22Rv1 (cell line): ENCODE results near the gene MSLN.

Experiments used
- H3K27ac ChIP-seq: fragments of 450-650 bp; 2 replicates; pipeline ENCODE4 v1.5.1; 2017
- ZFX ChIP-seq: fragments of 450-650 bp; IDR thresholded peaks from 2 replicates; pipeline ENCODE4 v1.6.1; 2017; ENCODE audit warnings: antibody characterized with exemption, borderline replicate concordance
- TF ChIP-seq, protein P1 (sequence below): fragments of 450-650 bp; IDR thresholded peaks from 2 replicates; pipeline ENCODE4 v1.5.1; 2017; ENCODE audit warnings: mild to moderate bottlenecking

Gene MSLN

DNA sequence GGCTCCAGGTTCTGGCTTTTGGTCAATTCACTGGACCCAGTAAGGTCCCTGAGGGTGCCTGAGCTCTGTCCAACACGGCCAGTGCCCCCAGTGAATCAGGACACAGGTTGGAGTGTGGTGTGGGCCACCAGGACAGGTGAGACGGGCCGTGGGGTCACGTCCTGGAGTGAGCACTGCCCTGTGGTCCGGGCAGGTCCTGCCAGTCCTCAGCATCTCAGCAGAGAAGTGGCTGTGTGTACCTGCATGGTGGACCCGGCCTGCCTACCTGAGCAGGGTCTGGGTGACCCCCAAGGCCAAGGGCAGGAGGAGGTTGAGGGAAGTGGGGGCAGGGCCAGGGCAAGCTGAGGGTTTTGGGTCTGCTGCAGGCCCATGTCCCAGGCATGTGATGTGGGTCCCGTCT is 41.9 kb downstream of the MSLN start:
- H3K27ac ChIP-seq: no peak overlapping the region
- TF ChIP-seq, protein P1, sequence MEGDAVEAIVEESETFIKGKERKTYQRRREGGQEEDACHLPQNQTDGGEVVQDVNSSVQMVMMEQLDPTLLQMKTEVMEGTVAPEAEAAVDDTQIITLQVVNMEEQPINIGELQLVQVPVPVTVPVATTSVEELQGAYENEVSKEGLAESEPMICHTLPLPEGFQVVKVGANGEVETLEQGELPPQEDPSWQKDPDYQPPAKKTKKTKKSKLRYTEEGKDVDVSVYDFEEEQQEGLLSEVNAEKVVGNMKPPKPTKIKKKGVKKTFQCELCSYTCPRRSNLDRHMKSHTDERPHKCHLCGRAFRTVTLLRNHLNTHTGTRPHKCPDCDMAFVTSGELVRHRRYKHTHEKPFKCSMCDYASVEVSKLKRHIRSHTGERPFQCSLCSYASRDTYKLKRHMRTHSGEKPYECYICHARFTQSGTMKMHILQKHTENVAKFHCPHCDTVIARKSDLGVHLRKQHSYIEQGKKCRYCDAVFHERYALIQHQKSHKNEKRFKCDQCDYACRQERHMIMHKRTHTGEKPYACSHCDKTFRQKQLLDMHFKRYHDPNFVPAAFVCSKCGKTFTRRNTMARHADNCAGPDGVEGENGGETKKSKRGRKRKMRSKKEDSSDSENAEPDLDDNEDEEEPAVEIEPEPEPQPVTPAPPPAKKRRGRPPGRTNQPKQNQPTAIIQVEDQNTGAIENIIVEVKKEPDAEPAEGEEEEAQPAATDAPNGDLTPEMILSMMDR: no peak
- no peak for TF ChIP-seq ZFX

DNA sequence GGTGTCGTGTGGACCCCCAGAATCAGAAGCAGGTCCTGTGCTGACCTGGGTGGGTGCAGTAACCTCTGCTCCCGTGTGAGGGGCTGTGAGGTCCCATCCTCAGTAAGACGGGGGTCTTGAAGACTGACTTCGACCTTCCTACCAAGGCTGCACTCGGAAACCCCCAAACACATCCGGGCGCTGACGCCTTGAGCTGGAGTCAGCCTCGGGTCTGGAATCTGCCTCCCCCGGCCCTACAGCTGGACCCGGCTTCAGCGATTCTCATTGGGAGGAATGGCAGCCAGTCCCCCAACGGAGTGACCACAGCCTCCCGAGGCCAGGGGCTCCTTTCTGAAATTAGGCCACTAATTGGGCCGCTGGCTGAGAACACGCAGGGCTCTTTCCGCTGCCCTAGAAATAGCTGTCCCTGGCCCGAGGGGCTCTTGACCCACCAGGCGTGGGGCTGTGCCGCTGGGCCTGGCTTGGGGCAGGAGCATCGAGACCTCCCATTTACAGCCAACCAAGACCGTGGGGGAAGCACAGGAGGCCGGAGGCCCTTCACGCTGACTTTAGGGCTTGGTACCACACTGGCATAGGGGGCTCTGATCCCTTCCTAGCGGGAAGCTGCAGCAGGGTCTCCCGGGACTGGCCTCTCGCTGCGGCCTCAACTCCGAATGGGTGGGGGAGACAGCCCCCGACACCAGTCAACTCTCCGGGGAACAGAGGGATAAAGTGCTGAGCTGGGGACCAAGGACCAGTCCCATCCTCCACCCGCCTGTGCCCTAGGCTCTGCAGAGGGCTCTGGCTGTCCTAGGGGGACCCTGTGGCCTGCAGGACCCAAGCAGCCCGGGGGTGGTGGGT is 42.6 kb downstream of the MSLN start:
- TF ChIP-seq, protein P1: no peak
- no peak for TF ChIP-seq ZFX
- no peak overlapping the region for H3K27ac ChIP-seq

DNA sequence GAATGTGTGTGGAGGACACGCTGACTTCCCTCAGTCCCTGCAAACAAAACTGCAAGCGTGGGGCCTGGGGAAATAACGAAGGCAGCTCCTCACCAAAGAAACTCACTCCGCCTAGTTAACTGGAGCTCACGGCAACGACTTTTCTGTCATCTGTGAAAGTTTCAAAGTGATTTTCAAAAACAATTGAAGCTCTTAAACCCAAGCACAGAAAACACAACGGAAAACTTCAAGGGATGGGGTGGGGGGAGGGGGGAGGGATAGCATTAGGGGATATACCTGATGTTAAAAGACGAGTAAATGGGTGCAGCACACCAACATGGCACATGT is 43.2 kb downstream of the MSLN start:
- H3K27ac ChIP-seq: no peak overlapping the region
- TF ChIP-seq ZFX: no peak
- TF ChIP-seq, protein P1: no peak

DNA sequence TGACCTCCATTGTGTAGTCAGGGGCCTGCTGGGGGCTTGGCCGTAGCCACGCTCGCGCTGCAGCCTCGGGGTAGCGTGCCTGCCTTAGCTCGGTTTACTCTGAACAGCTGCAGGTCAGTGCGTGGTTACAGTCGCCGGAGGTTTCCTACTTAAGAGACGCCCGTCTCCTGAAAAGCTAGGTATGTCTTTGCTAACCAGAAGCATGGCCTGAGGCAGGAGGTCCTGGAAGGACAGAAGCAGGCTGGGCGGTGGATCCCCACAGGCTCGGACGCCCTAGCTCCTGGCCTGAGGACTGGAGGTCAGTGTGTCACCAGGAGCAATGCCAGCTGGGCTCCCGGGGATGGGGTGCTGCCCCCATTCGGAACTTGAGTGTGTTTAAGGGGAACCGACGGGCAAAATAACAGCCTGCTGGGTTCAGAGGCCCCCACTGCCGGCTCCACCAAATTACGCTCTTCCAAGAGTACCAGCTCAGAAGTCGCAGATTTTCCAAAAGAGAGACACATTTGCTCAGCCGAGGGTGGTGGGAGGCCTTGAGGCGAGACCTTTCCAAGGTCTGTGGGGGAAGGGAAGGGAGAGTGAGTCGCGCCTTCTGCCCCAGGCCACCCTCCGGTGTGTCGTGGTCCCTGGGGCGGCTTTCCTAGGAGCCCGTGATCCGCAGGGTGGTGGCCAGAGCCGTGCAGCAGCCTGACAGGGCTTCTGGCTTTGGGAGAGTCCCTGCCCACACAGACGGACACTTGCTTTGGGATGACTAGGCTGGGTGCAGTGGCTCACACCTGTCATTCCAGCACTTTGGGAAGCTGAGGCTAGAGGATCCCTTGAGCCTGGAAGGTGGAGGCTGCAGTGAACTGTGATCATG is 43.9 kb downstream of the MSLN start:
- H3K27ac ChIP-seq: no peak overlapping the region
- TF ChIP-seq, protein P1: no peak
- TF ChIP-seq ZFX: no peak

DNA sequence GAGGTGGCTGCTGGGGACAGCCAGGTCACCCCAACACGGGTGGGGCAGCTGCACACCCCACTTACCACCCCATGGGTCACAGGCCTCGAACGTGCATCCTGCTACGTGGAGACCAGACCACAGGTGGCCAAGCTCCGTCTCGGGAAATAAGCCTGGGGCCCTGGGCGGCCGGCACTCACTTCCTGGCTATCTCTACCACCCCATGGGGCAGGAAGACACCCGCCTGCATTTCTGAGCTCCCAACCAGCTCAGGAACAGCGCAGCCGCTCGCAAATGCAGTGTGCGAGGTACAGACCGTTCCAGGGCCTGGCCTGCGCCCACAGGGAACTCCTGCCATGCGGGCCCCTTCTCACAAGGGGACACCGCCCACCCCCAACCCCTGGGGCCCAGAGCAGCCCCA is 44.9 kb downstream of the MSLN start:
- no peak for TF ChIP-seq ZFX
- TF ChIP-seq, protein P1: no peak

DNA sequence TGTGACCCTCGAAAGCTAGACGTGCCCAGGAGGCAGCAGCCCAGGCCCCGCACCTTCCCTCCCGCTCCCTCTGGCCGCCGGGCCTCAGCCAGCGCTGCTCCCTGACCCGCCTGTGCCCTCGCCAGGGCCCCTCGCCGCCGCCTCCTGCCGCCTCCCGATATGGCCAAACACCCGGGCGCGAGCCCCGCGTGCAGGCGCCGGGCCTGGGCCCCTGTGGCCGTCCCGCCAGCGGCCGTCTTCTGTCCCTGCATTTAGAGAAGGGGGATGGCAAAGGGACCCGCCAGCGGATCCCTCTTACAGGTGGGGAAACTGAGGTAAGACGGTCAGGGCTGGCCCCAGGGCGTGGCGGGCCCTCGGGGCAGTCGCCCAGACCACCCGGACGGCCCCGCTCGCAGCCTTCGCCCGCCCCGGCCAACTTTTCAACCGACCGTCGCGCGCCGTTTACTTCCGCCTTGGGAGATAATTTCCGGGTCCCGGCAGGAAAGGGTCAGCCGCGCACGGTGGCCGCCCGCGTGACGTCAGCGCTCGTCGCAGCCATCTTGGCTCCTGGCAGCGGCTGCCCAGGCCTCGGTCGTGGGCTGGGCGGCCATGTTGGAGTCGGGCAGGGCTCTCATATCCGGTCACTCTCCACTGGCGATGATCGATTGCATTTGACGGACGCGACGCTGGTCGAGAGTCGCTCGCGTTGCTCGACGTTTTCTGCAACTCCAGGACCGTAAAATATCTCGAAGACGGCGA is 47.0 kb downstream of the MSLN start:
- no peak for TF ChIP-seq ZFX
- TF ChIP-seq, protein P1: no peak
- peak overlapping the region; percentile 87 for H3K27ac ChIP-seq

More for the DNA sequence above, 44.9 kb downstream of the MSLN start:
- H3K27ac ChIP-seq: no peak overlapping the region
